Karpas-422 (cell line): ENCODE measurements around the gene ANKRD63. TPM values are rescaled to one million over a fixed set of nuclear protein-coding genes. Genes with fewer than 3 reads are reported as not detected.

Experiments
- DNase-seq: peaks from one replicate; pipeline ENCODE4 v3.0.0-alpha.2; 2015
- H2AFZ ChIP-seq: fragments of 200-600 bp; sonication (generic); 2 replicates; pipeline ENCODE4 v1.6.1; 2014; ENCODE audit warnings: antibody characterized with exemption, low read length, mixed read lengths
- H3K27ac ChIP-seq: fragments of 200-600 bp; sonication (generic); 2 replicates; pipeline ENCODE4 v1.5.1; 2014; ENCODE audit warnings: mild to moderate bottlenecking, low read length, moderate library complexity
- H3K27me3 ChIP-seq: fragments of 200-600 bp; sonication (generic); 2 replicates; pipeline ENCODE4 v1.6.1; 2014; ENCODE audit warnings: low read length, mixed read lengths
- H3K36me3 ChIP-seq: fragments of 200-600 bp; sonication (generic); 2 replicates; pipeline ENCODE4 v1.6.1; 2014; ENCODE audit warnings: low read length, mixed read lengths; ENCODE audit not compliant: insufficient read depth
- H3K4me1 ChIP-seq: fragments of 200-600 bp; sonication (generic); 2 replicates; pipeline ENCODE4 v1.6.1; 2014; ENCODE audit warnings: mild to moderate bottlenecking, low read length, mixed read lengths
- H3K4me2 ChIP-seq: fragments of 200-600 bp; sonication (generic); 2 replicates; pipeline ENCODE4 v1.6.1; 2014; ENCODE audit warnings: low read length, low read depth, mild to moderate bottlenecking; ENCODE audit not compliant: poor library complexity, severe bottlenecking
- H3K4me3 ChIP-seq: fragments of 200-600 bp; sonication (generic); 2 replicates; pipeline ENCODE4 v1.5.1; 2014; ENCODE audit warnings: mild to moderate bottlenecking, antibody characterized with exemption, low read length, mixed read lengths
- H3K79me2 ChIP-seq: fragments of 200-600 bp; sonication (generic); 2 replicates; pipeline ENCODE4 v1.6.1; 2014; ENCODE audit warnings: mild to moderate bottlenecking, low read length, mixed read lengths
- H3K9ac ChIP-seq: fragments of 200-600 bp; sonication (generic); 2 replicates; pipeline ENCODE4 v1.6.0; 2014; ENCODE audit warnings: low read length
- H3K9me2 ChIP-seq: fragments of 200-600 bp; sonication (generic), shearing (Covaris generic); replicated peaks from 2 replicates; pipeline ENCODE4 v1.6.0; 2014; ENCODE audit warnings: mild to moderate bottlenecking, low read length, moderate library complexity; ENCODE audit not compliant: insufficient read depth
- H3K9me3 ChIP-seq: fragments of 300-700, 200-600 bp; sonication (generic); 2 replicates; pipeline ENCODE4 v1.6.1; 2014; ENCODE audit warnings: low read length, mixed read lengths
- H4K20me1 ChIP-seq: fragments of 200-600 bp; sonication (generic); 2 replicates; pipeline ENCODE4 v1.6.1; 2014; ENCODE audit warnings: mild to moderate bottlenecking, antibody characterized with exemption, low read length, low read depth; ENCODE audit not compliant: insufficient read depth
- total RNA-seq: library from RNA; depleted of rRNA; stranded (reverse); fragments of >200 nt; shearing (Covaris generic); gene quantifications from 2 replicates; pipeline ENCODE4 v1.2.3, GENCODE V29; 2014; ENCODE audit warnings: low replicate concordance

The ANKRD63 gene
- total RNA-seq, 1 experiment from 2014 or later, result not detected

- Histone ChIP-seq H3K27me3 (no peaks in the 10 kb centered on the region), H2AFZ (no peak overlapping the region), H3K4me2 (no peak overlapping the region), H3K79me2 (no peaks in the 10 kb centered on the region), H3K4me1 (no peaks in the 10 kb centered on the region), H3K9ac (no peak overlapping the region), H3K9me2 (no peaks in the 10 kb centered on the region), H3K9me3 (no peaks in the 10 kb centered on the region), H3K36me3 (no peaks in the 10 kb centered on the region), H3K4me3 (no peak overlapping the region), H4K20me1 (no peaks in the 10 kb centered on the region), H3K27ac (no peak overlapping the region)
- no peak for DNase-seq
These were observed 12.4 kb downstream of the ANKRD63 start for GRCh38 chr15:40270246-40270995.

GRCh38 chr15:40269604-40270003, 13.3 kb downstream of the ANKRD63 start:
- no peaks in the 10 kb centered on the region for H3K27me3 ChIP-seq
- H4K20me1 ChIP-seq, result no peaks in the 10 kb centered on the region
- H3K36me3 ChIP-seq, result no peaks in the 10 kb centered on the region
- no peaks in the 10 kb centered on the region for H3K79me2 ChIP-seq
- no peaks in the 10 kb centered on the region for H3K9me3 ChIP-seq
- no peak overlapping the region for H2AFZ ChIP-seq
- H3K4me2 ChIP-seq, result no peak overlapping the region
- H3K9me2 ChIP-seq, result no peaks in the 10 kb centered on the region
- no peak overlapping the region for H3K27ac ChIP-seq
- no peaks in the 10 kb centered on the region for H3K4me1 ChIP-seq
- H3K9ac ChIP-seq, result no peak overlapping the region
- DNase-seq, result no peak
- no peak overlapping the region for H3K4me3 ChIP-seq

DNA sequence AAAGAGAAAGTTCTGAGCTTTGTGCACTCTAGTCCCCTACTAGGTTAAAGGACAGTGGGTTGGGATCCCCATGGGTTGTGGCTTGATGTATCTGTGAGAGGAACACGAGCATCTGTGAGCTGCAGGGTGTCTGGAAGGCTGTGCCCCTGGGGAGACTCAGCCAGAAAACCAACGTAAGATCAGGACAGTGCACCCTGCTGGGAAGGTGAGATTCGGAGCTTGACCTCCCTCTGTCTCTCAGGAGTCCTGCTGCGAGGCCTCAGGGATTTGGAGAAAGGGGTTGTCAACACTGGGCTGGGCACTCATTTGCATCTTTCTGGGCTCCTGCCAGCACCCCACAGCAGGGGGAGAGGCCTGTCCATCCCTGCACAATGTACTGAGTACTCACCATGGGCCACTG, 15.2 kb downstream of the ANKRD63 start:
- Histone ChIP-seq H3K4me1 (no peaks in the 10 kb centered on the region), H4K20me1 (no peaks in the 10 kb centered on the region), H3K9me2 (no peaks in the 10 kb centered on the region), H3K9ac (no peak overlapping the region), H3K27me3 (no peaks in the 10 kb centered on the region), H3K27ac (no peak overlapping the region), H3K4me2 (no peak overlapping the region), H2AFZ (no peak overlapping the region), H3K4me3 (no peak overlapping the region), H3K36me3 (no peaks in the 10 kb centered on the region), H3K9me3 (no peaks in the 10 kb centered on the region), H3K79me2 (no peaks in the 10 kb centered on the region)
- DNase-seq, result no peak

DNA sequence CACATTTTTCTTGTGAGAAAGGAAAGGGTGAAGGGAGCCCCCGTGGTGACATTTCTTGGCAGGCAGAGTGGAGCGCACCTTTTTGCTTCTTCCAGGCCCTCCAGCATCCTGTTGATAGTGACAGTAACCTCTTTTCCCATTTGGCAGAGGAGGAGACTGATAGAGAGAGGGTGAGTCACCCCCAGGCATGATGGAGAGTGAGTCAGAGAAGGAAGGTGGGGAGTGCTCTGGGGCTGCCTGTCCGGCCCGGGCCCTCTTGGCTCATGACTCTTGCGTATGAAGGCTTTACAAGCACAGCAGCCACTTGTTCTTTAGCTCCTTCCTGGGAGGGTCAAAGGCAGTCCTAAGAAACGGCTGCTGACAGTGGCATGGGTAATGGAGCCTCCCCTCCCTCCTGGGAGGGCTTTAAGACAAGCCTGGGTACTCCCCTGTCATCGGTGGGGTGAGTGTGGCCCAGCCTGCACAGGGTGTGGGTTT, 16.0 kb downstream of the ANKRD63 start:
- Histone ChIP-seq H4K20me1 (no peaks in the 10 kb centered on the region), H3K4me2 (no peak overlapping the region), H3K27ac (no peak overlapping the region), H3K4me3 (no peak overlapping the region), H3K27me3 (no peaks in the 10 kb centered on the region), H3K9me2 (no peaks in the 10 kb centered on the region), H3K36me3 (no peaks in the 10 kb centered on the region), H3K79me2 (no peaks in the 10 kb centered on the region), H3K4me1 (no peaks in the 10 kb centered on the region), H3K9ac (no peak overlapping the region), H2AFZ (no peak overlapping the region), H3K9me3 (no peaks in the 10 kb centered on the region)
- DNase-seq, result no peak

GRCh38 chr15:40265875-40266274, 17.0 kb downstream of the ANKRD63 start:
- Histone ChIP-seq H3K79me2 (no peaks in the 10 kb centered on the region), H3K4me1 (no peaks in the 10 kb centered on the region), H3K36me3 (no peaks in the 10 kb centered on the region), H3K9ac (no peak overlapping the region), H2AFZ (no peak overlapping the region), H3K4me2 (no peak overlapping the region), H3K27ac (no peak overlapping the region), H3K9me2 (no peaks in the 10 kb centered on the region), H3K4me3 (no peak overlapping the region), H4K20me1 (no peaks in the 10 kb centered on the region), H3K9me3 (no peaks in the 10 kb centered on the region), H3K27me3 (no peaks in the 10 kb centered on the region)
- no peak for DNase-seq

- H3K4me2 ChIP-seq, result no peak overlapping the region
- no peaks in the 10 kb centered on the region for H4K20me1 ChIP-seq
- no peak overlapping the region for H3K27ac ChIP-seq
- H2AFZ ChIP-seq, result no peak overlapping the region
- no peaks in the 10 kb centered on the region for H3K79me2 ChIP-seq
- H3K4me1 ChIP-seq, result no peaks in the 10 kb centered on the region
- H3K9me3 ChIP-seq, result no peaks in the 10 kb centered on the region
- no peak overlapping the region for H3K9ac ChIP-seq
- no peak for DNase-seq
- H3K27me3 ChIP-seq, result no peaks in the 10 kb centered on the region
- H3K4me3 ChIP-seq, result no peak overlapping the region
- no peaks in the 10 kb centered on the region for H3K36me3 ChIP-seq
- no peaks in the 10 kb centered on the region for H3K9me2 ChIP-seq
These were observed 17.5 kb downstream of the ANKRD63 start for GRCh38 chr15:40265355-40265754.

- no peaks in the 10 kb centered on the region for H3K9me2 ChIP-seq
- no peaks in the 10 kb centered on the region for H3K79me2 ChIP-seq
- H3K4me1 ChIP-seq, result no peaks in the 10 kb centered on the region
- H3K9me3 ChIP-seq, result no peaks in the 10 kb centered on the region
- H3K4me2 ChIP-seq, result no peak overlapping the region
- no peaks in the 10 kb centered on the region for H3K27me3 ChIP-seq
- H3K9ac ChIP-seq, result no peak overlapping the region
- H3K27ac ChIP-seq, result no peak overlapping the region
- H3K4me3 ChIP-seq, result no peak overlapping the region
- no peaks in the 10 kb centered on the region for H4K20me1 ChIP-seq
- no peak for DNase-seq
- no peak overlapping the region for H2AFZ ChIP-seq
- H3K36me3 ChIP-seq, result no peaks in the 10 kb centered on the region
These were observed 18.3 kb downstream of the ANKRD63 start for GRCh38 chr15:40264321-40265153.

- Histone ChIP-seq H3K4me2 (no peak overlapping the region), H3K9ac (no peak overlapping the region), H3K9me2 (no peaks in the 10 kb centered on the region), H4K20me1 (no peaks in the 10 kb centered on the region), H3K9me3 (no peaks in the 10 kb centered on the region), H3K36me3 (no peaks in the 10 kb centered on the region), H3K79me2 (no peaks in the 10 kb centered on the region), H3K27ac (no peak overlapping the region), H3K4me1 (no peaks in the 10 kb centered on the region), H2AFZ (no peak overlapping the region), H3K27me3 (no peaks in the 10 kb centered on the region), H3K4me3 (no peak overlapping the region)
- DNase-seq, result no peak
These were observed 19.7 kb downstream of the ANKRD63 start for GRCh38 chr15:40263024-40263754.
